ENCODE results near the gene MAP7D1.

The MAP7D1 gene

DNA sequence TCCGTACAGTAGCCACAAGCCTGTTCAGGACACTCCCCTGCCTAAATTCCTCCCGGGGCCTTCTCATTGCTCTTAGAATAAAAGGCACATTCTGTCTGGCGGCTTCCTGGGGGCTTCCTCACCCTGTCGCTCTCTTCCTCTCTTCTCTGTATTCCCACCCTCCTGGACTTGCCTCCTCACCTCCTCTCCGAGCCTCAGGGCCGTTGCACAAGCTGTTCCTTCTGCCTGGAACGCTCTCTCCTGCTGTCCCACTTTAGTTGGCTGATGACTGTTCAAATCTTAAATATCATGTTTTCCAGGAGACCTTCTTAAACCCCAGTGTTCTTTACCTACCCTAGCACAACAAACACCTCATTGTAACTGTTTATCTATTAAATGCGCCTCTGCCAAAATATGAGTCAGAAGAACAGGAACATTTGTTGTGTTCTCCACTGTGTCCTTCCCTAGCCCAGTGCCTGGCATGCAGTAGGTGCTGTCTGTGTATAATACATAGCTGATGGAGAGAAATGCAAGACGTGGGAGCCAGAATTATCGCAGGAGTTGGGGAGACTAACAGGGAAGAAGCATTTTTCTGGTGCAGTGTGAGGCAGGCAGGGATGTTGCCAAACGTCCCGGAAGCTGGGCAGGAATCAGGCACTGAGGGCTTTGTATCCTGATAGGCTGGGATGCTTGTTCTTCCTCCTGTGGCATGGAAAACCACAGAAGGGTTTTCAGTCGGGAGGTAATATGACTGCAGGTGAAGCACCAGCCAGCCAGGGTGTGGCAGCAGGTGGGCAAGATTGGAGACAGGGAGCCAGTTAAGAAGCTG, 44.2 kb downstream of the MAP7D1 start:
- no peaks in the 10 kb centered on the region for H3K9me3 ChIP-seq (replicated peaks; ENCODE audit: low read length)
- H3K36me3 ChIP-seq (ENCODE audit: insufficient read depth, low read length): no peaks in the 10 kb centered on the region
- no peaks in the 10 kb centered on the region for H3K27me3 ChIP-seq (ENCODE audit: control insufficient read depth, insufficient read depth, low read length)
- H3K4me1 ChIP-seq (ENCODE audit: control insufficient read depth, insufficient read depth, low read length): peaks cover 30% of the 10 kb centered on the region
- peak overlapping the region; percentile 22 for H3K4me2 ChIP-seq (ENCODE audit: low read length)
- H3K4me3 ChIP-seq (ENCODE audit: low read length): no peak overlapping the region
- H3K9ac ChIP-seq (ENCODE audit: low read depth, low read length): no peak overlapping the region

DNA sequence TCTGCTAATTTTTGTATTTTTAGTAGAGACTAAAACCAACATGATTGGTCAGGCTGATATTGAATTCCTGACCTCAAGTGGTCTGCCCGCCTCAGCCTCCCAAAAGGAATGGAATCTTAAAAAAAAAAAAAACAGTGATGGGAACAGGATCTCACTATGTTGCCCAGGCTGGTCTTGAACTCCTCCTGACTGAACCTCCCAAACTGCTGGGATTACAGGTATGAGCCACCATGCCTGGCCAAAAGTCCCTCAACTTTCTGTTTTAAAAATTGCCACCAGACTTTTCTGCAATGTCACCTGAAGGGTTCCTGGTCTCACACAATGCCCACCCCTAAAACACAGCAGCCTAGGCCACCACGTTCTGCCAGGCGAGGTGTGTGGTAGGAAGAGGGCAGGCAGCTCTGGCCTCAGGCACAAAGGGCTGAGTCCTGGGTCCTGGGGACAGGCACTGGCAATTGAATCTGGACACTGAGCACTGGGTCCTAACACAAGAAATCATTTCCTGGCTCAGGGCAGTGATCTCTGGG, 47.1 kb downstream of the MAP7D1 start:
- Histone ChIP-seq H3K9me3 (replicated peaks; ENCODE audit: low read length) (no peaks in the 10 kb centered on the region), H3K27me3 (ENCODE audit: control insufficient read depth, insufficient read depth, low read length) (no peaks in the 10 kb centered on the region), H3K4me1 (ENCODE audit: control insufficient read depth, insufficient read depth, low read length) (peaks cover 43% of the 10 kb centered on the region), H3K4me2 (ENCODE audit: low read length) (peak overlapping the region; percentile 43), H3K36me3 (ENCODE audit: insufficient read depth, low read length) (no peaks in the 10 kb centered on the region), H3K4me3 (ENCODE audit: low read length) (no peak overlapping the region), H3K9ac (ENCODE audit: low read depth, low read length) (peak overlapping the region; percentile 54)

DNA sequence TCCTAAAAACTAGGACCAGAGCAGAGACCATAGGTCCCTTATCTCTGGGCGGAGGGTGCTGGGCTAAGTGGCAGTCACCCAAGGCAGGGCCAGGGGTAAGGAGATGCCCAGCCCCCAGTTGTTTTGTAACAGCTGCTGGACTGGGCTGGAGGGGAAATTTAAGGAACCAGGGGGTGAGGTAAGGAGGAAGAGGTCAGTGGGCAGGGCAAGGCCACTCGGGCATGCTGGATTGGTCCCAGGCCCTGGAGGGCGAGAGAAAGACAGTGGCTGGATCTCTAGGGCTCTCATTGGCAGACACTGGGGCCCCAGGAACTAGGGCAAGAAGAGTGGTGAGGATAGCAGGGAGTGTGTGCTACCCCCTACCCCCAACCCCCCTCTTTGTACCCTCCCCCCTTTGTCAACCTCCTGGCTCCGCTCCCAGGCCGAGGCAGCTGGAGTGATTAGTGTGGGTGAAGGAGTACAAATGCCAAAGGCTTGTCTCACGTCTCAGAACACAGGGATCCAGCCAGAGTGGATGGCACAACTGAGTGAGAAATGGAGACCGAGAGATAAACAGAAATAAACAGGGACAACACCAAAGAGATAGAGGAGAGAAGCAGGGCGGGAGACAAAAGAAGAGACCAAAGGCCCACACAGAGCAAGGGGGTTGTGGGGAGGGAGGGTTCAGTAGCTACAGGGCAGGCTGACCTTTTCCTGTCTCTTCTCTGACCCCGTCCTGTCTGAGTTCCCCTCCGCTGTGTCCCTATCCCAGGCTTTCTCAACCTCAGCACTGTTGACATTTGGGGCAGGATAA, 47.8 kb downstream of the MAP7D1 start:
- Histone ChIP-seq H3K9me3 (replicated peaks; ENCODE audit: low read length) (no peaks in the 10 kb centered on the region), H3K27me3 (ENCODE audit: control insufficient read depth, insufficient read depth, low read length) (no peaks in the 10 kb centered on the region), H3K4me2 (ENCODE audit: low read length) (peak overlapping the region; percentile 80), H3K4me1 (ENCODE audit: control insufficient read depth, insufficient read depth, low read length) (peaks cover 43% of the 10 kb centered on the region), H3K9ac (ENCODE audit: low read depth, low read length) (peak overlapping the region; percentile 70), H3K36me3 (ENCODE audit: insufficient read depth, low read length) (no peaks in the 10 kb centered on the region), H3K4me3 (ENCODE audit: low read length) (peak overlapping the region; percentile 54)

GRCh38 chr1:36204347-36204909, 48.5 kb downstream of the MAP7D1 start:
- Histone ChIP-seq H3K4me1 (ENCODE audit: control insufficient read depth, insufficient read depth, low read length) (peaks cover 46% of the 10 kb centered on the region), H3K27me3 (ENCODE audit: control insufficient read depth, insufficient read depth, low read length) (no peaks in the 10 kb centered on the region), H3K4me3 (ENCODE audit: low read length) (peak overlapping the region; percentile 54), H3K9me3 (replicated peaks; ENCODE audit: low read length) (no peaks in the 10 kb centered on the region), H3K36me3 (ENCODE audit: insufficient read depth, low read length) (no peaks in the 10 kb centered on the region), H3K9ac (ENCODE audit: low read depth, low read length) (peak overlapping the region; percentile 70), H3K4me2 (ENCODE audit: low read length) (peak overlapping the region; percentile 80)

GRCh38 chr1:36206323-36206858, 50.4 kb downstream of the MAP7D1 start:
- Histone ChIP-seq H3K4me3 (ENCODE audit: low read length) (no peak overlapping the region), H3K4me2 (ENCODE audit: low read length) (no peak overlapping the region), H3K27me3 (ENCODE audit: control insufficient read depth, insufficient read depth, low read length) (no peaks in the 10 kb centered on the region), H3K36me3 (ENCODE audit: insufficient read depth, low read length) (no peaks in the 10 kb centered on the region), H3K9me3 (replicated peaks; ENCODE audit: low read length) (no peaks in the 10 kb centered on the region), H3K4me1 (ENCODE audit: control insufficient read depth, insufficient read depth, low read length) (peaks cover 34% of the 10 kb centered on the region), H3K9ac (ENCODE audit: low read depth, low read length) (no peak overlapping the region)

DNA sequence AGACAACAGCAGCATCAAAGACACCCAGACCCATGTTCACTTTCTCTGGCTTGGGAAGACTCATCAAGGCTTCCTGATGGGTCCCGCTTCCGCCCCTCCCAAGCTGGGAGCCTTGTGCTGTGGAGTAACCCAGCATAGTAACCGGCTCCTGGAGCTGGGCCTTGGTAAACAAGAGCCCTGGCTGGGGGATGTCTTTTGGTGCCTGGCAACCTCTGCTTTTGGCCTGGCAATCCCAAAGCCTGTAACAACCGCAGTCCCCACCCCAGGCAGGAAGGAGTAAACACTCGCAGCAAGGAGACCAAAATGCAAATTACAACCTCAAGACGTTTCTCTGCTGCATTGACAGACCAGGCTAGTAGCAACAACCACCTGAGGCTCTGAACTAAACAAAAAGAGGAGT, 51.4 kb downstream of the MAP7D1 start:
- Histone ChIP-seq H3K36me3 (ENCODE audit: insufficient read depth, low read length) (no peaks in the 10 kb centered on the region), H3K4me2 (ENCODE audit: low read length) (peak overlapping the region; percentile 42), H3K27me3 (ENCODE audit: control insufficient read depth, insufficient read depth, low read length) (no peaks in the 10 kb centered on the region), H3K9ac (ENCODE audit: low read depth, low read length) (peak overlapping the region; percentile 37), H3K9me3 (replicated peaks; ENCODE audit: low read length) (no peaks in the 10 kb centered on the region), H3K4me1 (ENCODE audit: control insufficient read depth, insufficient read depth, low read length) (peaks cover 34% of the 10 kb centered on the region), H3K4me3 (ENCODE audit: low read length) (no peak overlapping the region)

GRCh38 chr1:36208978-36209703, 53.2 kb downstream of the MAP7D1 start:
- H3K4me2 ChIP-seq (ENCODE audit: low read length): no peak overlapping the region
- no peaks in the 10 kb centered on the region for H3K9me3 ChIP-seq (replicated peaks; ENCODE audit: low read length)
- H3K4me1 ChIP-seq (ENCODE audit: control insufficient read depth, insufficient read depth, low read length): peaks cover 24% of the 10 kb centered on the region
- H3K9ac ChIP-seq (ENCODE audit: low read depth, low read length): no peak overlapping the region
- no peak overlapping the region for H3K4me3 ChIP-seq (ENCODE audit: low read length)
- no peaks in the 10 kb centered on the region for H3K36me3 ChIP-seq (ENCODE audit: insufficient read depth, low read length)
- no peaks in the 10 kb centered on the region for H3K27me3 ChIP-seq (ENCODE audit: control insufficient read depth, insufficient read depth, low read length)

- Histone ChIP-seq H3K4me3 (ENCODE audit: low read length) (no peak overlapping the region), H3K9ac (ENCODE audit: low read depth, low read length) (no peak overlapping the region), H3K36me3 (ENCODE audit: insufficient read depth, low read length) (no peaks in the 10 kb centered on the region), H3K27me3 (ENCODE audit: control insufficient read depth, insufficient read depth, low read length) (no peaks in the 10 kb centered on the region), H3K9me3 (replicated peaks; ENCODE audit: low read length) (no peaks in the 10 kb centered on the region), H3K4me1 (ENCODE audit: control insufficient read depth, insufficient read depth, low read length) (peaks cover 17% of the 10 kb centered on the region), H3K4me2 (ENCODE audit: low read length) (no peak overlapping the region)
These were observed 55.3 kb downstream of the MAP7D1 start for GRCh38 chr1:36211307-36211706.

DNA sequence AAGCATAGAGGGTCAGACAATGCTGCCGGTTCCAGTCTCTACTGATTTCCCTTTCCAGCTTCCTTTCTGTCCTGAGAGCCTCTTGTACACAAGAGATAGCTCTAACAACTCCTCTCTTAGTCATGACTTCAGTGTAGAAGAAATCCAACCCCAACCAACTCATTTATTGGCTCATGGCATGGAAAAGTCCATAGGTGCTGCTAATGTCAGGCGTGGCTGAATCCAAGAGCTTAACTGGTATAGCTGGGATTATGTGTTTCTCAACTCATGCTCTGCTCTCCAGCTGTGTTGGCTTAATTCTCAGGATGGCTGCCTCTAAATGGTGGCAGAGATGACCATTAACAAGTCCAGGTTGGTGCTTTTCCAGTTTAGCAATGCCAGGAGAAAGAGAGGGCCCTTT, 55.9 kb downstream of the MAP7D1 start:
- no peaks in the 10 kb centered on the region for H3K9me3 ChIP-seq (replicated peaks; ENCODE audit: low read length)
- H3K27me3 ChIP-seq (ENCODE audit: control insufficient read depth, insufficient read depth, low read length): no peaks in the 10 kb centered on the region
- H3K4me2 ChIP-seq (ENCODE audit: low read length): no peak overlapping the region
- H3K4me1 ChIP-seq (ENCODE audit: control insufficient read depth, insufficient read depth, low read length): peaks cover 17% of the 10 kb centered on the region
- no peak overlapping the region for H3K4me3 ChIP-seq (ENCODE audit: low read length)
- H3K36me3 ChIP-seq (ENCODE audit: insufficient read depth, low read length): no peaks in the 10 kb centered on the region
- H3K9ac ChIP-seq (ENCODE audit: low read depth, low read length): no peak overlapping the region

GRCh38 chr1:36212782-36213181, 56.8 kb downstream of the MAP7D1 start:
- Histone ChIP-seq H3K4me1 (ENCODE audit: control insufficient read depth, insufficient read depth, low read length) (peaks cover 7% of the 10 kb centered on the region), H3K4me3 (ENCODE audit: low read length) (no peak overlapping the region), H3K9me3 (replicated peaks; ENCODE audit: low read length) (no peaks in the 10 kb centered on the region), H3K36me3 (ENCODE audit: insufficient read depth, low read length) (no peaks in the 10 kb centered on the region), H3K9ac (ENCODE audit: low read depth, low read length) (no peak overlapping the region), H3K4me2 (ENCODE audit: low read length) (no peak overlapping the region), H3K27me3 (ENCODE audit: control insufficient read depth, insufficient read depth, low read length) (no peaks in the 10 kb centered on the region)

GRCh38 chr1:36217670-36218069, 61.7 kb downstream of the MAP7D1 start:
- Histone ChIP-seq H3K4me1 (ENCODE audit: control insufficient read depth, insufficient read depth, low read length) (no peaks in the 10 kb centered on the region), H3K27me3 (ENCODE audit: control insufficient read depth, insufficient read depth, low read length) (no peaks in the 10 kb centered on the region), H3K9ac (ENCODE audit: low read depth, low read length) (peak overlapping the region; percentile 0), H3K9me3 (replicated peaks; ENCODE audit: low read length) (no peaks in the 10 kb centered on the region), H3K36me3 (ENCODE audit: insufficient read depth, low read length) (no peaks in the 10 kb centered on the region), H3K4me3 (ENCODE audit: low read length) (no peak overlapping the region), H3K4me2 (ENCODE audit: low read length) (no peak overlapping the region)
